OCI-M2 (cell line): ENCODE data around the gene HOXC13.

Source experiments
- DNase-seq: peaks from one replicate; lab custom pipeline; 2025; ENCODE audit not compliant: unreplicated experiment; lab: John Stamatoyannopoulos, UW

HOXC13 gene

DNA sequence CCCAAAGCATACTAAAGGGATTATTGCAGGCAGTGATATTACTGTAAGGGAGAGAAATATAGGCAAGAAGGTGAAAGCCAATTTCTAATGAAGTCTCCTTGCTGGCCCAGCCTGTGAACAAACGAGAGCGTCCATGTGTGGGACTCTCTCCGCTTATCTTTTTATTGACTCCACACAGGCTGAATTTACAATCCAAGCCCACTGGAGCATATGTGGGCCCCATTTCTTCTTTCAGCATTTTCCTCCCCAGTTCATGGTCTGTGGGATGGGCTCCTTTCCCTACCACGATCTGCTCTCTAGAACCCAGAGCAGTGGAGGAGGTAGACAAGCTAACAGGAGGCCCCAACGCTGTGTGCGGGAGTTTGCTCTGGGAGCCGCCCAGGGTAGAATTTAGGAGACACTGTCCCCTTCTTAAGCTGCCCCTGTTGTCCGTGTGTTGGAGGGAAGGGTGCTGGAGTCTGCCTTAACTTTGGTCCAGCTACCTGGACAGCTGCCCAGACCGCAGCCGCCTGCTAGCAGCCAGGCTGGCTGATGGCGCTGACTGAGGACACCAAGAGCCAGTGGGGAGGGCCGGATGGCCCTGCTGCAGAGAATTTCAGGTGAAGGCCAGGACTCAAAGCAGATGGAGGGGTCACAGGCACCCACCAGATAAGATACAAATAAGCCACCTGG is 31.1 kb downstream of the HOXC13 start:
- DNase-seq: no peak

DNA sequence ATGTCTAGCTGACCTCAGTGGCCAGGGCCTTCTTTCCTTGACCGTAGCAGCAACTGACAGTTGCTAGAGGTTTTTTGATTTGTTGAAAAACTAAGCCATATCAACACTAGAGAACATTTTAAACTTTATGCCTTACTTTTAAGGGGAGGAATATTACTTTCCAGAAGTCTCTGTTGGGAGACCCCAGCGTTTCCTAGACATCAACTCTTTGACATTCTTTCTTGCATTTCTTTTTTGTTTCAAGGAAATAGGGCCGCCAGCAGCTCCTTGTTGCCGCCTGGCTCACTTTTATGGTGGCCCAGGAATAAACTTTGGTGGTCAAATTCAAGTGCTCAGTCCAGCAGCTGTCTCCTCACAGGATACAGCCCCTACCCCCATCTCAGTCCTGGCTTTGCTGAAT is 31.8 kb downstream of the HOXC13 start:
- DNase-seq: no peak

DNA sequence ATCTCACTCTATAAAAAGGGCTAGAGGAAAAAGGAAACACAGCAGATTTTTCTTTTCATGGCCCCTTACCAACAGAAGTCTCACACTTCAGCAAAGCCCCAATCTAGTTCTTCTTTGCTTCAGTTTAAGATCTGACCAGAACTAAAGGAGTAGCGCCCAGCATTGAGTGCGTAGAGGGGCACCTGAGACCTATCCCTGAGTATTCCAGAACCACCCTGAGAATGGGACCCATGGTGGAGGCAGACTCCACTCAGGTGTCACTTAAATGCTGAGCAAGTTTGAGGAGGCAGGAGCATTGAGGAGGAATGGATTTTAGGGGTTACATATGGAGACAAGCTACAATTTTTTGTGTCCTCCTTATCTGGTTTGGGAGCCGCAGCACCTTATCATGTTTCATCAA is 32.5 kb downstream of the HOXC13 start:
- no peak for DNase-seq

DNA sequence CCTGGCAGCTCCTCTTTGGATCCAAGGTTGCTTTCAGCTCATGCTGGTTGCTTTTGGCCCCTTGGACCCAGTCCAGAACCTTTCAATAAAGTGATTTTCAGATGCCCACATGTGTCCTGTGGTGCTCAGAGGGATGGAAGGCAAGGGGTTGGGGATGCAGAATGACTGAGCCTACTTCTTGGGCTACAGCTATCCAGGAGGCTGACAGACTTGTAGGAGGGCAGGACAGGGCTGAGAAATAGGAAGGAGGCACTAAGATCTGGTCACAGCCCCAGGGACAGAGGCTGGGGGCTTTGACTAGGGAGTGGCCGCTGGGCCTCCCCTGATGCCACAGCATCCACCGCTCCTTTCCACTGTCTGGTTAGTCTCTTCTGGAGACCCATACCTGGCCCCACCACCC is 33.1 kb downstream of the HOXC13 start:
- DNase-seq: no peak

DNA sequence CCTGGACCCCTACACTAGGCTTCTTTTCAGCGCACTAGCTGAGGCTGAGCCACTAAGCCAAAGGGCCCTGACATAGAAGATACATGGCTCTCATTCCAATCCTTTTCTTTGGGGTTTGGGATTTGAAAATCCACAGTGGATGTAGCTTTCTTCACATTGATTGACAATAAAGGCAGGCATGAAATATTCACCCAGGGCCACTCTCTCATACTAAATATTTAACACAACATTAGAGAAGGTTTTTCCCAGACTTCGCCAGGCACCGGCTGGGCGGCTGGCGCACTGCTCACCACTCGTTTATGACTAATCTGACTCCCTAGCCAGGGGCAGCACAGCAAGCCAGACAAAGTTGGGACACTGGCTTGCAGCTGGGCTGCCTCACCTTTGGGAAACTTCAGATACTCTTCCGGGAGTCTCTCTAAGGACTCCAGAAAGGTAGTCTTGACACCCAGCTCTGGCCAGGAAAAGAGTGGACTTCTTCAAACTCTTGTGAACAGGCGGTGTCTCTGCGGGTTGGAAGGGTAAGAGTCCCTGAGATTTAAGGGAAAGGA is 33.6 kb downstream of the HOXC13 start:
- no peak for DNase-seq

DNA sequence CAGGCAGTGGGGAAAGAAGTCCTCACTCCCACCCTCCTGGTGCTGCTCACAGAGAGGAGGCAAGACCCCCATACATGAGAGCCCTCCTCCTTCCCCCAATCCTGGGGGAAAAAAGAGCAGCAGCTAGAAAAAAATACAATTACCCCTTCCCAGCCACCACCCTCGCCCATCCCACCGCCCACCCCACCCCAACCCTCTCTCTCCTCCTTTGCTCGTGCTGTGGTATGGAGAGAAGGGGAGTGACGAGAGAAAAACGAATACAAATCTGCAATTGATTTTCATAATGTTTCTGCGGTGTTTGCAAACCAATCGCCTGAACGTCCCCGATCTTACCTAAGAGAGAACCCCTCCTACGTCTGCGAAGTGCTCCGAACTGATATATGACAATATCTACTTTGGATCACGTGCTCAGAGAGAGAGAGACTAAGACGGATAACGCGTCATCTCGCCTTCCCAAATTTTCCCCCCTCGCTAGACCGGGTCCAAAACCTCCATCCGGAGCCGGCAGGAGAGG is 34.1 kb downstream of the HOXC13 start, which contains the start of gene HOXC11:
HOXC11 (plus strand) TSS at position 405 of the 514 bp plus-strand sequence. CDS start 116 bp downstream, outside the sequence.
- no peak for DNase-seq

DNA sequence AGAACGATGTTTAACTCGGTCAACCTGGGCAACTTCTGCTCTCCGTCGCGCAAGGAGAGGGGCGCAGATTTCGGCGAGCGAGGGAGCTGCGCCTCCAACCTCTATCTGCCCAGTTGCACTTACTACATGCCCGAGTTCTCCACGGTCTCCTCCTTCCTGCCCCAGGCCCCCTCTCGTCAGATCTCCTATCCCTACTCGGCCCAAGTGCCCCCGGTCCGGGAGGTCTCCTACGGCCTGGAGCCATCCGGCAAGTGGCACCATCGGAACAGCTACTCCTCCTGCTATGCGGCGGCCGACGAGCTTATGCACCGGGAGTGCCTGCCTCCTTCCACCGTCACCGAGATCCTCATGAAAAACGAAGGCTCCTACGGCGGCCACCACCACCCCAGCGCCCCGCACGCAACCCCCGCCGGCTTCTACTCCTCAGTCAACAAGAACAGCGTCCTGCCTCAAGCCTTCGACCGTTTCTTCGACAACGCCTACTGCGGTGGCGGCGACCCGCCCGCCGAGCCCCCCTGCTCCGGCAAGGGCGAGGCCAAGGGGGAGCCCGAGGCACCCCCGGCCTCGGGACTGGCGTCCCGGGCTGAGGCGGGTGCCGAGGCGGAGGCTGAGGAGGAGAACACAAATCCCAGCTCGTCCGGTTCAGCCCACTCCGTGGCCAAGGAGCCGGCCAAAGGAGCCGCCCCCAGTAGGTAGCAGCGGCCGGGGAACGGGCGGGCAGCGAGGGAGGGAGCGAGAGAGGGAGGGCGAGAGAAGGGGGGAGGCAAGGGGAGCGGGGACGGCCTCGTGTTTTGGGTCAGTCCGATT is 34.8 kb downstream of the HOXC13 start:
- no peak for DNase-seq

DNA sequence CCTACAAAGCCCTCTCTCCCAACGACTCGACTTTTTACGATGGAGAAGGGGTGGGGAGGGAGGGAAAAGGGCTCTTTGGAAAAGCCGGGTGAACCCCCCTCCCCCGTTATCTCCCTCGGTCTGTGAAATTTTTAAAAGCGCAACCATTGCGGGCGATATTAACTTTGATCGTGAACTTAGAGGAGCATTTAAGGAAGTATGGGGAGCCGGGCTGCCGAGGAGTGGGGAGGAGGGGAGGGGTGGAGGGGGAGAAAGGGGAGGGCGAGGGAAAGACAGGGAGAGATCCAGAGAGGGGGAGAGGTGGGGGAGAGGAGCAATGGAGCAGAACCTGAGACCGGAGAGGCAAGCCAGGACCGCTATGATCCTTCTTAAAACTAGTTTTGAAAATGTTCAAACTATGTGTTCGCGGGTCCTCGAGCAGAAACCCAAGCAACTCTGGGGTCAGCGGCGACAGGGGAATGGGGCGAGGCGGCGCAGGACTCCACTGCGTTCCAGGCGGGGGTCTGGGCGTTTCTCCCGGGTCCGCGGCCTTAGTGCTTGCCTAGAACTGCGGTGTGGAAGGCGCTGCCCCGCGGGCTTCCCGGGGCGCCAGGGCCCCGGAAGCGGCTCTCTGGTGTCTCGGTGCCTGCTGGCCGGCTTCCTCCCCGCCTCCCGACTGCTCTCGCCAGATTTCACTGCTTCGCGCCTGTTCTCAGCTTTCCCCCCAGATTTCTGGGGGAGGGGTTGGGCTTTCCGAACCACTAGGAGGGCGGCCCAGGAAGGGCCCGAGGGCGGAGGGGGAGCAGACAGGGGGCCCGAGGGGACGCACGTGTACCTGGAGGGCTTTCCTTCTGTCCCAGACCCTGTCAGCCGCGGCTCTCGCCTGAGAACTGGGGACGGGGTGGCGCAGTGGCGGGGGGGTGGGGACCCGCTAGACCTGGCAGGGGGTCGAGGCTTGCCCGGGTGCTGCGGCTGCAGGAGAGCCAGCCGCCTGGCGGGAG is 35.7 kb downstream of the HOXC13 start, which contains the start of gene HOTAIR:
HOTAIR (minus strand) TSS at position 871 of the 980 bp plus-strand sequence.
- DNase-seq: no peak

DNA sequence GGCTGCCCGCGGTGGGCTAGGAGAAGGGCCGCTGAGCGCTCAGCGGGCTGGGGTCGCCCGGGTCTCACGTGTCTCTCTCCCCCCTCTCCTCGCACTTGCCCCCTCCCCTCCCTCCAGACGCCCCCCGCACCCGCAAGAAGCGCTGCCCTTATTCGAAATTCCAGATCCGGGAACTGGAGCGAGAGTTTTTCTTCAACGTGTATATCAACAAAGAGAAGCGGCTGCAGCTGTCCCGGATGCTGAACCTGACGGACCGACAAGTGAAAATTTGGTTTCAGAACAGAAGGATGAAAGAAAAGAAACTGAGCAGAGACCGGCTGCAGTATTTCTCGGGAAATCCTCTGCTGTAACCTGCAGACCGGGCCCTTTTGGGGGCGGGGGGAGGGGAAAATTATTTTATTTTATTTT is 36.4 kb downstream of the HOXC13 start:
- no peak for DNase-seq

DNA sequence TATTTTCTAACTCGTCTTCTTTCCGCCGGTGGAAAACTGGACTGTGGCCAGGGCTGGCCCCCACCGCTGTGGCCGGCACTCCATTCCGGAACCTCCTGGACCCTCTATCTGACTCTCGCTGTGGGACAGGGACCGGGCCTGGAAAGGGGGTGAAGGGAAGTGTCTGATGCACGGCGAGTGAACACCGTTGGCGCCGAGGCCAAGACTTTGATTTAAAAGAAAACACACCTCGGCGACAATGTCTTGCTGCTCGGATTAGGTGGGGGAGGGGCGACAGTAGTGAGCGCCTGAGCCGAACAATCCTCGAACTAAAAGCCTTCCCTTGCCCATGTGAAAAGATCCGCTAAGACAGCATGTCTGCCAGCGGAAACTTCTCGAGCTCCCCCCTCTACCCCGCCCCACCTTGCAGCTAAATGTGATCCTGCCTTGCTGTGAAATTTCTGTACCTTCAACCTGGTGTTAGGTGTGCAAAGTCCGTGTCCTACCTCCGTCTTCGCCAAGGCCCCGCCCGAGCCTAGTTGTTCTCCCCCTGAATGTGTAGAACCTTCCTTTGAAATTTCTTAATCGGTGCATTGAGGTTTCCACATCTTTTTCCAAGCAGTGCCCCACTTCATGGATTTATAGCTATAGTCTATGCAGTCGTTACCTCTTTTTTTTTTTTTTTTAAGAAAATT is 37.0 kb downstream of the HOXC13 start:
- DNase-seq: no peak

DNA sequence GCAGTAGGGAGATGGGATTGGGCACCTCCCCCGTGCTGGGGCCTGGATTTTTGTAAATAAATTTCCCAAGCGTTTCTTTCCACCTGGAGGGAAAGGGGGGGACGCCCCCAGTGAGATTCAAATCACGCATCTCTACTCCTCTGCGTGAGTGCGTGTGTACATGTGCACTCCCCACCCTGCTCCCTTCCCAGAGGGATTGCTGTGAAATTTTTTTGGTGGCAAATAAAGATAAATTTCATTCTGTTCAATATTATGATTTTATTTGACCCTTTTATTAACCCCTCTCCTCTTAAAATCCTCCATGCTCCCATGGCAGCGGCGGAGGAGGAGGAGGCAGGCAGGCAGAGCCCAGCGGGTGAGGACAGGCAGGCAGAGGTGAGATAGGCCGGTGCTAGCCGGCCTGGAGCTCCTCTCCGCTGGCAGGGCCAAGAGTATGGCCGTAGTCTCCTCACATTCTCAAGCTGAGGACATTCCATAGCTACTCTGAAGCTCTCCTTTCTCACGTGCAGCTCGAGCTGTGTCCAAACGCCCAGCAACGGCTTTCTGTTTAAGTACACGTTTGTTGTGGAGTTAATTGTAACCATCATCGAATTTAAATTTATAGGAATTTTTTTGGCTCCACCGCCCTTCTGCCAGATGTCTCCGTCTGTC is 37.7 kb downstream of the HOXC13 start:
- no peak for DNase-seq

DNA sequence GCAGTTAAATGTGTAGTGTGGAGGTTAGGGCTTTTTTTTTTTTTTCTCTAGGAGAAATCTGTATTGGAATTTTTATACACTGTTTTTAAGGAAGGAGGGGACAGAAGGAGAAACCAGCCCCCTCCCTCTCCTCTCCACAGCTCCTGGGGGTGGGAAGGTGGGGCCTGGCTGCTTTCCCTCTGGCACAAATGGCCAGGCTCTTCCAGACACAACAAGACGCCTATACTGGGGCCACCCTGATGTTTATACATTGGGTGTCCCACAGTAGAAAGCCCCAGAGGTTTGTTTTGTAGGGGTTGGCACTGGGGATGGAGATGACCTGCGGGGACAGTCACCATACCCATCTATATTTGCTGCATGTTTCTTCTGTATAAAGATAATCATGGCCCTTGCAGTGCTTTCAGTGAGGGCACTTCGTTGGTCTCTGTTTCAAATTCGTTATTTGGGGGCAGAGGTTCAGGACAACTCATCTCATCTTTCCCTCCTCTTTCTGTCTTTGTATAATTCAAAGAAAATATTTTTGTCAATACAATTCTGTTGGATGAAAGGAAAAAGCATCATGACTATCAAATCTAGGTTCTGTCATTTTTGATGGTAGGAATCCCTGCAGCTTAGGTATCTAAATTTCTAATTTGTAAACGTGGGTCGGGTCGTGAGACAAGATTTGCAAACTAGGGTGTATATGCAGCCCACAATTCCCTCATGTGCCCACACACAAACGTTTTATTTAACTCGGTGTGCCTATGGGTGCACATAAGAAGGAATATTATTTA is 38.4 kb downstream of the HOXC13 start:
- no peak for DNase-seq

DNA sequence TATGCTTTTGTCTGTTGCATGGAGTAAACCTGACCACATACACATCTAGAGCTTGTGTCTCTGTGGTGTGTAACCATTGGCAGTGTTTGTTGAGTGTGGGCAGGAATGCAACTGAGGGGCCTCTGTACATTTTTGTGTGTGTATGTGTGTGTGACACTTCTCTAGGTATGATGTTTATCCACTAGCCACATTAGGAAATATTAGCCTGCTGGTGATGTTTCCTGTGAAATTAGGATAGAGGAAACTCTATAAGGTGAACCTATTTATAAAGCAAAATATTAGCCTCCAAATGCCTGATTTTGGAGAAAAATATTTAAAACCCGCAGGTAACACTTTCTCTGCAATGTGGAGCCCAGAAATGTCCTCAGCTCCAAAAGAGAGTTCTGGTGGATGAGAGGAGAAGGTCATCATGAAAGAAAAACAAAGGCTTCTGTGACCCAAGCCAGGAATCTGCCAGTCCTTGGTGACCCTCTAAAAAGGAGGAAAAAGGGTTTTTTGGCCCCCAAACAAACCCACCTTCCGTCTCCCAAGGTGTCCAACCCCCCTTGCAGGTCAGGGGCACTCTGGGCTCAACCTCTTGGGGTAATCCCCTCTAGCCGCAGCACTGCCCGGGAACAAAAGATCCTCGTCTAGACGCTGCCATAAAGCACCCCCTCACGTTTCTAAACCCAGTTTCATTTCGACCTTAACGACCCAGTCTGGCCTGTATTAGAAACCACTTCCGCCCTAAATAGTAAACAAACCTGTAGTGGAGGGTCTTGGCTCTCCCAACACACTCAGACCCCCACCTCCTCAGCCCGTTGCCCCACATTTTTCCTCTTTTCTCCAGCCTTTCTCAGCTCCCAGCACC is 39.2 kb downstream of the HOXC13 start:
- DNase-seq: no peak

DNA sequence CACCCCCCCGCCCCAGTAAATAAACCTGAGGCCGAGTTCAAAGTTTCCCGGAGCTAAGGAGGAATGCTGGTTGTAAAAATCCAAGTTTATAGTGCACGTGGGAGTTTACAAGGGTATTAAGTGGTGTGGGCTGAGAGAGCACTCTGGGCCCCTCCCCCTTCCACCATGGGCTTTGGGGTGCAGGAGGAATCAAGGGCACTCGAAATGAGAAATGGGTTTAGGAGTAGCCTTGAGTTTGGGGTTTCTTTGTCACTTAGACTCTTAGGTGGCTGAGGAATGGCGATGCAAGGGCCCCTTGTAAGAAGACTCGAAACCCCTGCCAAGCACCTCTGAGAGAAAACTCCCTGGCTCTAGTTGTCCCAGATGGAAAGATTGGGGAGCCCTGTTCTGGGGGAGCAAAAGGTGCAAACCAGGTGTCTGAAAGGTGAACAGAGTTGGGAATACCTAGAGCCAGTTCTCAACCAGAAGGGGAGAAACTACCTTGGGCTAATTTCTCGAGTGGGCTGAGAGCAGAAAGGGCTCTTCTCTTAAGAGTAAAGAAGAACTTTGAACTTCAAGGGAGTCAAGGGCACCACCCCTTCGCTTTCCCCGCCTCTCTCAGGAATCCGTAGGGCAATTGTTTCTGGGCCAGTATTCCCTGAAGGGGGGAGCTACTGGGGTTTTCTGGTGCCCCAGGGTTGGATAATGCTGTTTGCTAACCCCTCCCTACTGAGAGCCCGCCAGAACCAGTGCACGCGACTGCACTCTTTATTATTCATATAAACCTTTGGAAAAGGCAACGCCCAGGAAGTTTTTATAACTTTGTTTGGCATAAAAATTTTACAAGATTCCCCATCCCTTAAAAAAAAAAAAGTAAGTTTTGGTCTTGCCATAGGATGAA is 40.1 kb downstream of the HOXC13 start:
- DNase-seq: no peak

DNA sequence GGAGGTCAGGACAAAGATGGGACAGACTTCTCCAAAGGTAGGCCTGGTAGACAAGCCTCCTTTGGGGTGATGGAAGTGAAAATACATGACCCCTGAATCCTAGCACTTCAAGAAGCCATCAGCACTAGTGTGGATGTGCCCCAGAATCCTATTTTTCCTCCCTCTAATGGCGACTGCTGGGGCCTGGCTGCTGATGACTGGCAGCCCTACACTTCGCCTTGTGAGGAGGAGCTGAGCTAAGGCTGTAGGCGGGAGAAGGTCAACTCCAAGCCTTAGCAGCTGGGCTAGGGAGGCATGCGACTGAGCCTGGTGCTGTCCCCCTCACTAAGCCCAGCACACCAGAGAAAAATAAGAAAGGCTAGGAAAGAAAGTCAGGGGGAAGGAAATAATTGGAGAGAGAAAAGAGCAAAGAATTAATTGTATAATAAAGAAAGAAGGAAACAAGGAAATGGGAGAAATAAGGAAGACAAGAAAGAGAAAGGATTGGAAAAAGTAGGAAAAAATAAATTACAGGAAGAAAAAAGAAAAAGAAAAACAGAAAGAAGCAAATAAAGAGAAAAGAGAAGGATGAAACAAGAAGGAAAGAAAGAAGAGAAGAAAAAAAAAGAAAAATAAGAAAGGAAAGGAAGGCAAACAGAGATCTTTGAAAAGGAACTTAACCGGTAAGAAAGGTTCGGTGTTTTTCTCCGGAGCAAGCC is 41.6 kb downstream of the HOXC13 start:
- no peak for DNase-seq

DNA sequence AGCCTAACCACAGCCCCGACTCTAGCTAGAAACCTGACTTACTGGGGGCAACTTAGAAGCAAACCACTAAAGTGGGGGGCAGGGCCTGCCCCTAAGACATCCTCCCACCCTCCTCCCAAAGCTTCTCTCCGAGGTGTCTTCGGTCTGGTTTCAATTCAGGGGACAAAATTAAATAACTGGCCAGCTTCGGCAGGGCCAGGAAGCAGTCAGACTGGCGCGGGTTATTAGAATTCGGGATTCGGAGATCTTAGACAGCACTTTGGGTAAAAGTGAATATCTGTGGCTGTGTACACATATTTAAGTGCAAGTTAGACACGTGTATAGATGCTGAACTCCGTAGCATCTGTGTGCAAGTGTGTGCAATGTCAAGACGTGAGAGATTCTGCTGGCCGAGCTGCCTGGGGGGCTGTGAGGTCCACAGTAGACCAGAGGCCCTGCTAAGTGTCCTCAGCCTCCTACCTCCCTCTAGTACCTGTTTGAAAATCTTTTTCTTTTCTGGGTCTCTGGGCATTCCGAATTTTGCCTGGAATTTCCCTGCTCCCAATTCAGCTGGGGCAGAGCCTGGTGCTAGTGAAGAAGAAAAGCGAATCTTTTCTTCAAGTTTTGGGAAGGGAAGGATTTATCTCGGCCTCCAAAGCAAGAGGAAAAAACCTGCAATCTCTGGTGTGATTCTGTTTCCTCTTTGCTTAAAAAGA is 42.3 kb downstream of the HOXC13 start:
- DNase-seq: no peak
